ENCODE measurements around the gene PAQR4. TPM values are rescaled to one million over a fixed set of nuclear protein-coding genes. Genes with fewer than 3 reads are reported as not detected.

PAQR4 gene
- total and polyA plus RNA-seq, 2 donors (not counting 1 experiment from before 2014, with no cell fraction given) = 1.5 to 3.0 TPM

GRCh38 chr16:2946649-2947048 lies 22.5 kb upstream of the PAQR4 start:
- Histone ChIP-seq H3K4me3 (replicated peaks in 1 of 4; ENCODE audit: control extremely low read depth in 1 of 4, insufficient read depth in 1 of 4, low read depth in 3 of 4, low read length in 4 of 4) (no peak overlapping the region), H3K27ac (ENCODE audit: insufficient read depth, low read length) (no peak overlapping the region), H3K79me2 (ENCODE audit: control insufficient read depth, insufficient read depth, low read length) (no peaks in the 10 kb centered on the region), H4K20me1 (ENCODE audit: control insufficient read depth, extremely low read depth, insufficient read depth, low read length) (no peaks in the 10 kb centered on the region), H2AFZ (ENCODE audit: low read length) (no peak overlapping the region), H3K4me2 (ENCODE audit: extremely low read depth, insufficient read depth, low read length) (no peak overlapping the region), H3K27me3 (ENCODE audit: control insufficient read depth, insufficient read depth, low read length) (no peaks in the 10 kb centered on the region), H3K4me1 (ENCODE audit: control insufficient read depth, extremely low read depth, insufficient read depth, low read length) (no peaks in the 10 kb centered on the region), H3K36me3 (ENCODE audit: control insufficient read depth, insufficient read depth, low read length) (peaks cover 8% of the 10 kb centered on the region), H3K9ac (ENCODE audit: insufficient read depth, low read length) (no peak overlapping the region), H3K9me3 (ENCODE audit: control insufficient read depth, insufficient read depth, low read depth, low read length) (no peaks in the 10 kb centered on the region)
- no peak for DNase-seq (ENCODE audit: low read depth in 2 of 2)
- TF ChIP-seq CTCF (conservative IDR thresholded peaks at IDR 0.05 in 1 of 2, IDR thresholded peaks at IDR 0.05 in 1 of 2; ENCODE audit: low read depth in 1 of 2, low read length in 2 of 2) (no peak), EZH2 (IDR thresholded peaks at IDR 0.05; ENCODE audit: low read length, missing control alignments) (no peak)

- Histone ChIP-seq H3K79me2 (ENCODE audit: control insufficient read depth, insufficient read depth, low read length) (no peaks in the 10 kb centered on the region), H3K36me3 (ENCODE audit: control insufficient read depth, insufficient read depth, low read length) (peaks cover 5% of the 10 kb centered on the region), H3K27me3 (ENCODE audit: control insufficient read depth, insufficient read depth, low read length) (peaks cover 6% of the 10 kb centered on the region), H3K4me3 (replicated peaks in 1 of 4; ENCODE audit: control extremely low read depth in 1 of 4, insufficient read depth in 1 of 4, low read depth in 3 of 4, low read length in 4 of 4) (no peak overlapping the region), H3K9ac (ENCODE audit: insufficient read depth, low read length) (no peak overlapping the region), H3K4me2 (ENCODE audit: extremely low read depth, insufficient read depth, low read length) (no peak overlapping the region), H4K20me1 (ENCODE audit: control insufficient read depth, extremely low read depth, insufficient read depth, low read length) (no peaks in the 10 kb centered on the region), H3K4me1 (ENCODE audit: control insufficient read depth, extremely low read depth, insufficient read depth, low read length) (no peaks in the 10 kb centered on the region), H3K27ac (ENCODE audit: insufficient read depth, low read length) (no peak overlapping the region), H3K9me3 (ENCODE audit: control insufficient read depth, insufficient read depth, low read depth, low read length) (no peaks in the 10 kb centered on the region), H2AFZ (ENCODE audit: low read length) (no peak overlapping the region)
- TF ChIP-seq EZH2 (IDR thresholded peaks at IDR 0.05; ENCODE audit: low read length, missing control alignments) = no peak
- TF ChIP-seq CTCF (conservative IDR thresholded peaks at IDR 0.05 in 1 of 2, IDR thresholded peaks at IDR 0.05 in 1 of 2; ENCODE audit: low read depth in 1 of 2, low read length in 2 of 2) = no peak
- no peak for DNase-seq (ENCODE audit: low read depth in 2 of 2)
Measured at GRCh38 chr16:2948807-2949704, 20.1 kb upstream of the PAQR4 start.

DNA sequence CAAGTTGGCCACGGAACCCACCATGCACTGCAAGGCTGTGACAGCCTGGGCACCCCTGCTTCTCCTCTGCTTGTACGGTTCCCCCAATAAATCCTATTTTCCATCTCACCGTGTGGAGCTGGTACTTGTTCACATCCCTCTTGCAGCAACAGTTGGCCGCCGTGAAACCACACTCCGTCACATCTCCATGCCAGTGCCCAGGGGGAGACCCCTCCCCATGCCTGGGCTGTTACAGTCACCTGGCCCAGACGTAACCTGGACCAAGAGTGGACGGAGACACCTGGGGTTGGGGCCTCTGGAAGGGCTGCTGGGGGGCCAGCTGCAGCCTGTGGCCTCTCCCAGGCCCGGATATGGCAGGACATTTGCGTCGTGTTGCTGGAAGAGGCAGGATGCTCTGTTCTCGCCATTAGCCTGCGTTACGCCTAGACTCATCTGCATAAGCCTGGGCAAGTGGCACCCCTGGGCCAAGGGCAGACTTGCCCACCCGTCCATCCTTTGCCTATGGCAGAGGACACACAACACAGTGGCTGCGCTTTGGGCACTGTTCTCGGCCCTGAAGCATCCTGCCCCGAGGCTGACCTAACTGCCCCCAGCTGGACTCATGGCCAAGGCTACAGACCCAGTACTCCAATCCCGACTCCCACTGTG lies 19.3 kb upstream of the PAQR4 start:
- no peaks in the 10 kb centered on the region for H3K9me3 ChIP-seq (ENCODE audit: control insufficient read depth, insufficient read depth, low read depth, low read length)
- H3K36me3 ChIP-seq (ENCODE audit: control insufficient read depth, insufficient read depth, low read length) = peaks cover 5% of the 10 kb centered on the region
- H3K4me3 ChIP-seq (replicated peaks in 1 of 4; ENCODE audit: control extremely low read depth in 1 of 4, insufficient read depth in 1 of 4, low read depth in 3 of 4, low read length in 4 of 4) = no peak overlapping the region
- no peaks in the 10 kb centered on the region for H3K4me1 ChIP-seq (ENCODE audit: control insufficient read depth, extremely low read depth, insufficient read depth, low read length)
- peaks cover 7% of the 10 kb centered on the region for H3K27me3 ChIP-seq (ENCODE audit: control insufficient read depth, insufficient read depth, low read length)
- TF ChIP-seq CTCF (conservative IDR thresholded peaks at IDR 0.05 in 1 of 2, IDR thresholded peaks at IDR 0.05 in 1 of 2; ENCODE audit: low read depth in 1 of 2, low read length in 2 of 2) (no peak), EZH2 (IDR thresholded peaks at IDR 0.05; ENCODE audit: low read length, missing control alignments) (no peak)
- no peak for DNase-seq (ENCODE audit: low read depth in 2 of 2)
- H3K79me2 ChIP-seq (ENCODE audit: control insufficient read depth, insufficient read depth, low read length) = no peaks in the 10 kb centered on the region
- H2AFZ ChIP-seq (ENCODE audit: low read length) = no peak overlapping the region
- no peaks in the 10 kb centered on the region for H4K20me1 ChIP-seq (ENCODE audit: control insufficient read depth, extremely low read depth, insufficient read depth, low read length)
- no peak overlapping the region for H3K27ac ChIP-seq (ENCODE audit: insufficient read depth, low read length)
- no peak overlapping the region for H3K9ac ChIP-seq (ENCODE audit: insufficient read depth, low read length)
- H3K4me2 ChIP-seq (ENCODE audit: extremely low read depth, insufficient read depth, low read length) = no peak overlapping the region
